GM23248 (cell line): ENCODE results near the gene CERK. TPM values are rescaled to one million over a fixed set of nuclear protein-coding genes. Genes with fewer than 3 reads are reported as not detected.

ENCODE experiments used
- DNase-seq: peaks from one replicate; pipeline ENCODE4 v3.0.0-alpha.2; 2015
- H2AFZ ChIP-seq: fragments of 200-600 bp; sonication (generic); 2 replicates; pipeline ENCODE4 v1.6.1; 2016; ENCODE audit warnings: antibody characterized with exemption
- H3F3A ChIP-seq: fragments of 200-600 bp; sonication (generic); 2 replicates; pipeline ENCODE4 v1.6.1; 2016; ENCODE audit warnings: mild to moderate bottlenecking, antibody characterized with exemption, mixed run types; ENCODE audit not compliant: insufficient read depth
- H3K27ac ChIP-seq: fragments of 200-600 bp; sonication (generic); 2 replicates; pipeline ENCODE4 v1.5.1; 2016; ENCODE audit warnings: mild to moderate bottlenecking
- H3K27me3 ChIP-seq: fragments of 200-600 bp; sonication (generic); replicated peaks from 2 replicates; pipeline ENCODE4 v1.6.1; 2016; ENCODE audit warnings: mild to moderate bottlenecking; ENCODE audit not compliant: insufficient read depth
- H3K36me3 ChIP-seq: fragments of 200-600 bp; sonication (generic); 2 replicates; pipeline ENCODE4 v1.6.1; 2016; ENCODE audit warnings: low read depth, mild to moderate bottlenecking
- H3K4me1 ChIP-seq: fragments of 200-600 bp; sonication (generic); 2 replicates; pipeline ENCODE4 v1.6.1; 2016; ENCODE audit warnings: mild to moderate bottlenecking; ENCODE audit not compliant: insufficient read depth
- H3K4me2 ChIP-seq: fragments of 200-600 bp; sonication (generic); one replicate; pipeline ENCODE4 v1.6.1; 2016; ENCODE audit warnings: mild to moderate bottlenecking; ENCODE audit not compliant: unreplicated experiment
- H3K4me3 ChIP-seq: fragments of 200-600 bp; sonication (generic); 2 replicates; pipeline ENCODE4 v1.5.1; 2016; ENCODE audit warnings: mild to moderate bottlenecking
- H3K79me2 ChIP-seq: fragments of 200-600 bp; sonication (generic); 2 replicates; pipeline ENCODE4 v1.6.1; 2016; ENCODE audit warnings: mild to moderate bottlenecking; ENCODE audit not compliant: insufficient read depth
- H3K9ac ChIP-seq: fragments of 200-600 bp; sonication (generic); 2 replicates; pipeline ENCODE4 v1.6.1; 2016; ENCODE audit warnings: mild to moderate bottlenecking
- H3K9me2 ChIP-seq: fragments of 200-600 bp; sonication (generic); 2 replicates; pipeline ENCODE4 v1.6.1; 2016; ENCODE audit warnings: mixed run types, mild to moderate bottlenecking, moderate library complexity; ENCODE audit not compliant: insufficient read depth
- H3K9me3 ChIP-seq: fragments of 200-600 bp; sonication (generic); one replicate; pipeline ENCODE4 v1.6.1; 2017; ENCODE audit warnings: low read depth
- H4K20me1 ChIP-seq: fragments of 200-600 bp; sonication (generic); 2 replicates; pipeline ENCODE4 v1.6.0; 2016; ENCODE audit not compliant: insufficient read depth
- EZH2 ChIP-seq: fragments of 200-600 bp; sonication (generic); IDR thresholded peaks from 2 replicates; pipeline ENCODE4 v1.6.1; 2018; ENCODE audit warnings: antibody characterized with exemption, mild to moderate bottlenecking; ENCODE audit not compliant: insufficient read depth, poor library complexity, severe bottlenecking
- EZH2phosphoT487 ChIP-seq: fragments of 200-600 bp; sonication (generic); IDR thresholded peaks from 2 replicates; pipeline ENCODE4 v1.6.1; 2018; ENCODE audit warnings: antibody characterized with exemption, moderate library complexity, mild to moderate bottlenecking, low read depth; ENCODE audit not compliant: insufficient read depth
- WGBS, 2 experiments: methylation state at CpG; one replicate each; pipeline ENCODE4 v1.1.6; 2015 to 2017; ENCODE audit warnings: low lambda C conversion rate in 2 of 2, low coverage in 1 of 2; ENCODE audit errors: missing lambda C conversion rate in 2 of 2; 5-methylcytosine and 5-hydroxymethylcytosine counted together
- in situ Hi-C: fragments of 300-500 bp; cut with MboI; formaldehyde crosslinking; loops from 2 replicates; pipeline ENCODE4 v1.15.0; 2020
- polyA plus RNA-seq: library from polyadenylated mRNA; unstranded; fragments of >200 nt; fragmentation: Nextera tagmentation; extraction: Ambion mirVana; gene quantifications from 2 replicates; pipeline ENCODE4 v1.2.1, GENCODE V29; 2016
- total RNA-seq: library from RNA; depleted of rRNA; stranded (reverse); fragments of >200 nt; shearing (Covaris generic); gene quantifications from 2 replicates; pipeline ENCODE4 v1.2.3, GENCODE V29; 2014

The CERK gene
- total and polyA plus RNA-seq, 2 experiments from 2014 or later: 25.3 to 45.4 TPM

- Histone ChIP-seq H3K9me2 (no peaks in the 10 kb centered on the region), H3K4me3 (no peak overlapping the region), H3F3A (no peaks in the 10 kb centered on the region), H3K4me1 (no peaks in the 10 kb centered on the region), H3K36me3 (peaks cover 15% of the 10 kb centered on the region; the same call in 1 of the 2 replicates), H3K27ac (no peak overlapping the region), H3K4me2 (no peak overlapping the region), H3K27me3 (no peaks in the 10 kb centered on the region), H4K20me1 (no peaks in the 10 kb centered on the region), H3K9ac (no peak overlapping the region), H3K79me2 (no peaks in the 10 kb centered on the region), H3K9me3 (no peaks in the 10 kb centered on the region), H2AFZ (no peak overlapping the region)
- in situ Hi-C loops: no loop called here
- WGBS, 2 experiments: 98% methylated on average over 17 of the region's 17 CpGs
- TF ChIP-seq EZH2phosphoT487: no peak
- no peak for TF ChIP-seq EZH2
- DNase-seq: no peak
These were observed 46.5 kb downstream of the CERK start for GRCh38 chr22:46691571-46691970.

GRCh38 chr22:46690146-46690545, 47.9 kb downstream of the CERK start:
- no peaks in the 10 kb centered on the region for H4K20me1 ChIP-seq
- peaks cover 20% of the 10 kb centered on the region; the same call in 1 of the 2 replicates for H3K36me3 ChIP-seq
- H3K27me3 ChIP-seq: no peaks in the 10 kb centered on the region
- in situ Hi-C loops: no loop called here
- no peak overlapping the region for H2AFZ ChIP-seq
- no peaks in the 10 kb centered on the region for H3K9me3 ChIP-seq
- 94 to 95% methylated on average over 17 to 20 of the region's 20 CpGs for WGBS, 2 experiments
- no peaks in the 10 kb centered on the region for H3F3A ChIP-seq
- TF ChIP-seq EZH2phosphoT487 (no peak), EZH2 (no peak)
- H3K27ac ChIP-seq: no peak overlapping the region
- no peak for DNase-seq
- H3K4me1 ChIP-seq: no peaks in the 10 kb centered on the region
- no peaks in the 10 kb centered on the region for H3K9me2 ChIP-seq
- no peak overlapping the region for H3K4me2 ChIP-seq
- no peak overlapping the region for H3K4me3 ChIP-seq
- H3K9ac ChIP-seq: no peak overlapping the region
- no peaks in the 10 kb centered on the region for H3K79me2 ChIP-seq

- H3K27ac ChIP-seq: no peak overlapping the region
- H3F3A ChIP-seq: no peaks in the 10 kb centered on the region
- no peak for DNase-seq
- H3K9ac ChIP-seq: no peak overlapping the region
- H4K20me1 ChIP-seq: no peaks in the 10 kb centered on the region
- H2AFZ ChIP-seq: no peak overlapping the region
- in situ Hi-C loops: no loop called here
- 93 to 95% methylated on average over 6 to 11 of the region's 11 CpGs for WGBS, 2 experiments
- no peaks in the 10 kb centered on the region for H3K9me2 ChIP-seq
- no peaks in the 10 kb centered on the region for H3K27me3 ChIP-seq
- TF ChIP-seq EZH2phosphoT487 (no peak), EZH2 (no peak)
- H3K36me3 ChIP-seq: peaks cover 20% of the 10 kb centered on the region; the same call in 1 of the 2 replicates
- no peaks in the 10 kb centered on the region for H3K4me1 ChIP-seq
- no peaks in the 10 kb centered on the region for H3K79me2 ChIP-seq
- no peaks in the 10 kb centered on the region for H3K9me3 ChIP-seq
- no peak overlapping the region for H3K4me3 ChIP-seq
- H3K4me2 ChIP-seq: no peak overlapping the region
These were observed 49.1 kb downstream of the CERK start for GRCh38 chr22:46688949-46689348.

- no peak for TF ChIP-seq EZH2
- TF ChIP-seq EZH2phosphoT487: no peak
- no peak for DNase-seq
- H3K4me2 ChIP-seq: no peak overlapping the region
- no peak overlapping the region for H3K9ac ChIP-seq
- in situ Hi-C loops: no loop called here
- H4K20me1 ChIP-seq: no peaks in the 10 kb centered on the region
- no peaks in the 10 kb centered on the region for H3K9me3 ChIP-seq
- H3K27ac ChIP-seq: no peak overlapping the region
- H2AFZ ChIP-seq: no peak overlapping the region
- H3K9me2 ChIP-seq: no peaks in the 10 kb centered on the region
- peaks cover 20% of the 10 kb centered on the region; the same call in 1 of the 2 replicates for H3K36me3 ChIP-seq
- no peaks in the 10 kb centered on the region for H3K4me1 ChIP-seq
- no peak overlapping the region for H3K4me3 ChIP-seq
- no peaks in the 10 kb centered on the region for H3K27me3 ChIP-seq
- WGBS, 2 experiments: 96% methylated on average over 15 of the region's 15 CpGs
- H3F3A ChIP-seq: no peaks in the 10 kb centered on the region
- H3K79me2 ChIP-seq: no peaks in the 10 kb centered on the region
These were observed 50.6 kb downstream of the CERK start for GRCh38 chr22:46687460-46687859.

- WGBS, 2 experiments: 98 to 99% methylated on average over 14 to 15 of the region's 15 CpGs
- Histone ChIP-seq H3K79me2 (no peaks in the 10 kb centered on the region), H3F3A (no peaks in the 10 kb centered on the region), H3K4me2 (no peak overlapping the region), H3K36me3 (peaks cover 20% of the 10 kb centered on the region; the same call in 1 of the 2 replicates), H2AFZ (no peak overlapping the region), H3K27me3 (no peaks in the 10 kb centered on the region), H3K9me2 (no peaks in the 10 kb centered on the region), H3K9me3 (no peaks in the 10 kb centered on the region), H3K9ac (no peak overlapping the region), H4K20me1 (no peaks in the 10 kb centered on the region), H3K27ac (no peak overlapping the region), H3K4me1 (no peaks in the 10 kb centered on the region), H3K4me3 (no peak overlapping the region)
- DNase-seq: no peak
- TF ChIP-seq EZH2phosphoT487: no peak
- TF ChIP-seq EZH2: no peak
- in situ Hi-C loops: no loop called here
These were observed 51.0 kb downstream of the CERK start for GRCh38 chr22:46687048-46687444.
